Astrocyte of the cerebellum (primary cell): ENCODE data around the gene FKBP2.

Source experiments
- DNase-seq: peaks from one replicate; pipeline ENCODE4 v3.0.0-alpha.2; 2011; ENCODE audit warnings: low read depth
- H3K4me3 ChIP-seq: 2 replicates; pipeline ENCODE4 v1.5.1; 2011; ENCODE audit warnings: mild to moderate bottlenecking, low read depth, low read length, moderate library complexity
- in situ Hi-C: cut with HindIII; loops from 2 replicates; pipeline ENCODE4 v1.10.0; 2017; ENCODE audit warnings: low sequenced_read_pairs
- TF ChIP-seq, protein P1 (sequence below): IDR thresholded peaks from 2 replicates; pipeline ENCODE4 v1.5.1; 2012; ENCODE audit warnings: low read length, low read depth, moderate library complexity, mild to moderate bottlenecking; ENCODE audit errors: missing control alignments

The FKBP2 gene

DNA sequence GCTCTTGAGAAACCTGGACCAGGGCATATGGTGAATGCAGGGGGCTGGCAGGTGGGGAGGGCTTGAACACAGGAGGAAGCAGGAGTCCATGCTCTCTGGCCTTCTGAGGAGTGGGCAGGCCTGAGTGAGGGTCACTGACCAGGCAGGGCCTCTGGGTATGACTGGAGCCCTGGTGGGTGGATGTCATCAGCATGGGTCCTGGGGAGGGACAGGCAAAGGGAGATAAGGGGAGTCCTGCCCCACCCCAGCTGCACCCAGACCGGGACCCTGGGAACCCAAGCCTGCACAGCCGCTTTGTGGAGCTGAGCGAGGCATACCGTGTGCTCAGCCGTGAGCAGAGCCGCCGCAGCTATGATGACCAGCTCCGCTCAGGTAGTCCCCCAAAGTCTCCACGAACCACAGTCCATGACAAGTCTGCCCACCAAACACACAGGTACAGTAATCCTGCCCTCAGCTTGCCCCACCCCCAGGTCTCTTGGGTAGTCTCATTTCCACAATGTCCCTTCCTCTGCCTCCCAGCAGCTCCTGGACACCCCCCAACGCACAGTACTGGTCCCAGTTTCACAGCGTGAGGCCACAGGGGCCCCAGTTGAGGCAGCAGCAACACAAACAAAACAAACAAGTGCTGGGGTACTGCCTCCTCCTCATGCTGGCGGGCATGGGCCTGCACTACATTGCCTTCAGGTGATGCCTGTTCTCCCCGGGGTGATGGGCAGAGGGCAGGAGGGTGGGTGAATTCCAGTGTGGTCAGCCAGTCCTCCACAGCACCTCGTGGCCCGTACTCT lies 8.5 kb upstream of the FKBP2 start:
- no peak for DNase-seq
- in situ Hi-C loops: no loop called here
- H3K4me3 ChIP-seq: no peak overlapping the region
- TF ChIP-seq, protein P1, sequence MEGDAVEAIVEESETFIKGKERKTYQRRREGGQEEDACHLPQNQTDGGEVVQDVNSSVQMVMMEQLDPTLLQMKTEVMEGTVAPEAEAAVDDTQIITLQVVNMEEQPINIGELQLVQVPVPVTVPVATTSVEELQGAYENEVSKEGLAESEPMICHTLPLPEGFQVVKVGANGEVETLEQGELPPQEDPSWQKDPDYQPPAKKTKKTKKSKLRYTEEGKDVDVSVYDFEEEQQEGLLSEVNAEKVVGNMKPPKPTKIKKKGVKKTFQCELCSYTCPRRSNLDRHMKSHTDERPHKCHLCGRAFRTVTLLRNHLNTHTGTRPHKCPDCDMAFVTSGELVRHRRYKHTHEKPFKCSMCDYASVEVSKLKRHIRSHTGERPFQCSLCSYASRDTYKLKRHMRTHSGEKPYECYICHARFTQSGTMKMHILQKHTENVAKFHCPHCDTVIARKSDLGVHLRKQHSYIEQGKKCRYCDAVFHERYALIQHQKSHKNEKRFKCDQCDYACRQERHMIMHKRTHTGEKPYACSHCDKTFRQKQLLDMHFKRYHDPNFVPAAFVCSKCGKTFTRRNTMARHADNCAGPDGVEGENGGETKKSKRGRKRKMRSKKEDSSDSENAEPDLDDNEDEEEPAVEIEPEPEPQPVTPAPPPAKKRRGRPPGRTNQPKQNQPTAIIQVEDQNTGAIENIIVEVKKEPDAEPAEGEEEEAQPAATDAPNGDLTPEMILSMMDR: no peak

DNA sequence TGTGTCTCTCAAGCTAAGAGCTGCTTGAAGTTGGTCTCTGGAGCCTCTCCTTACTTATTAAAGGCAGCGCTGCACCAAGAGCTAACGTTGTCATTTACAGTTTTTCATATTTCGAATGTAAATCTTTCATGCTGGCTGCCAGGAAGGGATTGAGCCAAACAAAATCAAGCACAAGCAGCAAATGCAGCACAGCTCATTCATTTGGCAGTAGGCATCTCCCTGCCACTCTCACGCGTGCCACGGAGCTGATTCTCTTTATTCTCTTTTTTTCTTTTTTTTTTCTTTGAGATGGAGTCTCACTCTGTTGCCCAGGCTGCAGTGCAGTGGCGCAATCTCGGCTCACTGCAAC lies 8.0 kb upstream of the FKBP2 start:
- no peak overlapping the region for H3K4me3 ChIP-seq
- in situ Hi-C loops: no loop called here
- TF ChIP-seq, protein P1: no peak
- DNase-seq: no peak

DNA sequence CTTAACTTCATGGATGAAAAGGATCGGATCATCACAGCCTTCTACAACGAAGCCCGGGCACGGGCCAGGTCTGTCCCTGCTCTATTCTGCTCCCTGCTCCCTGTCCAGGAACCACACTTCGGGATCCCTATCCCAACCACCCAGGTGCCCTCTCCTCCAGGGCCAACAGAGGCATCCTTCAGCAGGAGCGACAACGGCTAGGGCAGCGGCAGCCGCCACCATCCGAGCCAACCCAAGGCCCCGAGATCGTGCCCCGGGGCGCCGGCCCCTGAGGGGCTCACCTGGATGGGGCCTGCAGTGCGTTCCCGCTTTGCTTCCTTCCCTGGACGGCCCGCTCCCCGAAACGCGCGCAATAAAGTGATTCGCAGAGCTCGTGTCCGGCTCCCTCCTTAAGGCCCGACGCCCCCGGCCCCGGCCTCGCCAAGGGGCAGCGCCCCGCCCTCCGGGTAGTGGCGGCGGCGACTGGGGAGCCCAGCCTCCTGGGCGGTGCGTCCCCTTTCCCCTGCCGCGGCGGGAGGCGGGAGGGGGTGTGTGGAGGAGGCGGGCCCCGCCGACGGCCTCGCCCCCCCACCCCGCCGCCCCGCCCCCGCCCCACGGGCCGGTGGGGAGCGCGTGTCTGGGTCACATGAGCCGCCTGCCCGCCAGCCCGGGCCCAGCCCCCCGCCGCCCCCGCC lies 6.8 kb upstream of the FKBP2 start, which contains the start of gene VEGFB:
TSS of gene VEGFB (plus strand) at position 672 of the 674 bp plus-strand sequence. CDS start 250 bp downstream, outside the sequence.
- in situ Hi-C loops: no loop called here
- TF ChIP-seq, protein P1: no peak
- DNase-seq: no peak
- H3K4me3 ChIP-seq: peak within 1 kb of the TSS; percentile 61

DNA sequence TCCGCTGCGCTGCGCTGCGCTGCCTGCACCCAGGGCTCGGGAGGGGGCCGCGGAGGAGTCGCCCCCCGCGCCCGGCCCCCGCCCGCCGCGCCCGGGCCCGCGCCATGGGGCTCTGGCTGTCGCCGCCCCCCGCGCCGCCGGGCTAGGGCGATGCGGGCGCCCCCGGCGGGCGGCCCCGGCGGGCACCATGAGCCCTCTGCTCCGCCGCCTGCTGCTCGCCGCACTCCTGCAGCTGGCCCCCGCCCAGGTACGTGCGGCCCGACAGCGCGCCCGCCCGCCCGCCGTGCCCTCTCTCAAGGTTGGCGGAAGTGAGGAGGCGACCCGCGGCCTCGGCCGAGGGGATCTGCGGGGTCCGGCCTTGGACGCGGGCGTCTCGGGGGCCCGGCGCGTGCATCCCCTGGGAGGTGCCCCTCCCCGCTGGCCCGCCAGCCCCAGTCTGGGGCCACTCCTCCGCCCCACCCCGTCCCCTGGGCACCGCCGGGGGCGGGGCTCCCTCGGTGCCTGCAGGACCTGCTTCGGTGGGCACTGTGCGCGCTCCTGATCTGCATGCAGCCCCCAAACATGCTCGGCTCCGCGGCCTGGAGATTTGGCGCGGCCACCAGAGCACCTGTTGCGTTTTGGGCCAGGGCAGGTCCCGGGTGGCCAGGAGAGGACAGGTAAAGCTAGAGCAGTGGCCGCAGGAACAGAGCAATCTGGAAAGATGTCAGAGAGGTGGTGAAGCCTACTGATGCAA lies 6.1 kb upstream of the FKBP2 start:
- DNase-seq: no peak
- TF ChIP-seq, protein P1: no peak
- in situ Hi-C loops: no loop called here
- H3K4me3 ChIP-seq: peak overlapping the region; percentile 61

DNA sequence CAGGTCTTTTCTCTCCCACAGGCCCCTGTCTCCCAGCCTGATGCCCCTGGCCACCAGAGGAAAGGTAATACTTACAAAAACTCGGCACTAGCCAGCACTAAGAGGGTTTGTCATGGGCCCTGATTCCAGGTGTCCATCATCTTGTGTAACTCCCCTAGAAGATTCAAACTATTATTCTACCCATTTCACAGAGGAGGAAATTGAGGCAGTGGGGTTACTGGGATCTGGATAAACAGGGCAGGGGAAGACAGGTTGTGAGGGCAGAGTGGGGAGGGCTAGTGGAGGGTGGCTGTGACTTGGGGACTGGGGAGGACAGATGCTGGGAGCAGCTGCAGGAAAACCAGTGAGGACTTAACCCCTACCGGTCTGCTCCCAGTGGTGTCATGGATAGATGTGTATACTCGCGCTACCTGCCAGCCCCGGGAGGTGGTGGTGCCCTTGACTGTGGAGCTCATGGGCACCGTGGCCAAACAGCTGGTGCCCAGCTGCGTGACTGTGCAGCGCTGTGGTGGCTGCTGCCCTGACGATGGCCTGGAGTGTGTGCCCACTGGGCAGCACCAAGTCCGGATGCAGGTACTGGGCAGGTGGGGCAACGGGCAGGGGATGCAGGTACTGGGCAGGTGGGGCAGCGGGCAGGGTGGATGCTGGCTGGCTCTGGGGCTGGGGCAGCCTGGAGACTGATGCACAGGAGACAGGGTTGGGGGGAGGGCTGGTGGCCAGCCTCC lies 5.3 kb upstream of the FKBP2 start:
- DNase-seq: no peak
- in situ Hi-C loops: no loop called here
- TF ChIP-seq, protein P1: no peak
- peak overlapping the region; percentile 61 for H3K4me3 ChIP-seq

DNA sequence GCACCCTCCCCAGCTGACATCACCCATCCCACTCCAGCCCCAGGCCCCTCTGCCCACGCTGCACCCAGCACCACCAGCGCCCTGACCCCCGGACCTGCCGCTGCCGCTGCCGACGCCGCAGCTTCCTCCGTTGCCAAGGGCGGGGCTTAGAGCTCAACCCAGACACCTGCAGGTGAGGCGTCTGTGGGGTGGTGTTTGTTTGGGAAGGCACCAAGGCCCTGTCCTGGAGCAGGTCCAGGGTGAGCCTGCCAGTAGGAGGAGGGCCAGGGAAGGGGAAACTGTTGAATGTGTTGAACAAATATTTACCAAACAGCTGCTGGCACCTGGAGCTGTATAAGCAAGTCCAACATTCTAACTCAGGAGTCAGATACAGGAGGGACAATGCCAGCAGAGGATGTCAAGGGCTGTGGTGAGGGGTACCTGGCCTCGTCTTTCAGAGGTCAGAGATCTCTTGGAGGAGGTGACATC lies 3.4 kb upstream of the FKBP2 start:
- in situ Hi-C loops: no loop called here
- H3K4me3 ChIP-seq: no peak overlapping the region
- TF ChIP-seq, protein P1: no peak
- no peak for DNase-seq
